ENCODE measurements around the gene PRXL2C. TPM values are rescaled to one million over a fixed set of nuclear protein-coding genes. Genes with fewer than 3 reads are reported as not detected.
A peak's percentile ranks its signal among the peaks of the same experiment; 100 is the strongest.

The PRXL2C gene
- total and polyA plus RNA-seq, 9 of the 15 experiments (the other 6 are each of a cell fraction or from before 2014, with no cell fraction given), result 3.6 to 15.3 (median 10.6) TPM

GRCh38 chr9:96655198-96655851 is at the start of gene PRXL2C (continued):
- no peak for TF ChIP-seq MAFF (IDR thresholded peaks at IDR 0.05; ENCODE audit: low read length)
- no peak for TF ChIP-seq RBFOX2 (IDR thresholded peaks at IDR 0.05; ENCODE audit: low read depth, low read length)
- TF ChIP-seq E2F5 (CRISPR knock-in tag; IDR thresholded peaks at IDR 0.05), result no peak
- no peak for TF ChIP-seq ZNF384 (IDR thresholded peaks at IDR 0.05; ENCODE audit: low read depth, low read length)
- peak; percentile 27; the same call in 1 of the 2 replicates for TF ChIP-seq POLR2AphosphoS5 (IDR thresholded peaks at IDR 0.05; ENCODE audit: control insufficient read depth, insufficient read depth, low read depth, low read length)
- TF ChIP-seq EP400 (IDR thresholded peaks at IDR 0.05), result no peak; the same call in 1 of the 2 replicates
- TF ChIP-seq SREBF2 (CRISPR knock-in tag; IDR thresholded peaks at IDR 0.05), result no peak
- TF ChIP-seq YY1 (IDR thresholded peaks at IDR 0.05; ENCODE audit: borderline replicate concordance in 1 of 3, control insufficient read depth in 1 of 3, extremely low read depth in 1 of 3, insufficient read depth in 3 of 3, insufficient read length in 1 of 3, insufficient replicate concordance in 2 of 3, low read depth in 1 of 3, low read length in 2 of 3), result peak in 2 of 3 experiments; percentile 75 to 87
- TF ChIP-seq E2F4 (CRISPR knock-in tag; IDR thresholded peaks at IDR 0.05; ENCODE audit: low read depth), result 0 out of 2 replicates have a peak, but pooled peaks have one; percentile 33
- no peak for TF ChIP-seq IRF9 (tag; IDR thresholded peaks at IDR 0.05)
- TF ChIP-seq KDM1A (IDR thresholded peaks at IDR 0.05), result 0 out of 4 replicates have a peak, but pooled peaks of 1 of the 2 experiments have one; percentile 44
- TF ChIP-seq ADNP (tag; IDR thresholded peaks at IDR 0.05), result peak; percentile 90
- TF ChIP-seq ETV5 (CRISPR knock-in tag; IDR thresholded peaks at IDR 0.05; ENCODE audit: low read depth), result no peak
- TF ChIP-seq FOSL1 (tag; conservative IDR thresholded peaks at IDR 0.05), result peak; percentile 64; the same call in 1 of the 2 replicates
- peak; percentile 72 for TF ChIP-seq GTF3C2 (IDR thresholded peaks at IDR 0.05; ENCODE audit: borderline replicate concordance, extremely low read depth, insufficient read length)
- no peak for TF ChIP-seq ATF7 (IDR thresholded peaks at IDR 0.05)
- TF ChIP-seq MLLT1 (IDR thresholded peaks at IDR 0.05), result no peak
- no peak for TF ChIP-seq MCM3 (IDR thresholded peaks at IDR 0.05)
- no peak for TF ChIP-seq MYBL2 (IDR thresholded peaks at IDR 0.05; ENCODE audit: low read depth)
- no peak for TF ChIP-seq MYBL2 (CRISPR knock-in tag; IDR thresholded peaks at IDR 0.05; ENCODE audit: borderline replicate concordance)
